Sciatic nerve (tissue), 2 donors: Measurements from ENCODE around the gene SHISA2. TPM values are rescaled to one million over a fixed set of nuclear protein-coding genes. Genes with fewer than 3 reads are reported as not detected.

ENCODE experiments used
- ATAC-seq: fragments of 200-7000 bp; cut with Tn5 transposase; one replicate; pipeline ENCODE4 v1.9.1; 2020; ENCODE audit warnings: mild to moderate bottlenecking, moderate library complexity
- DNase-seq: peaks from one replicate; pipeline ENCODE4 v3.0.0-alpha.2; 2020; ENCODE audit warnings: low spot score
- intact Hi-C: fragments of 100-400 bp; cut with DNase I; formaldehyde crosslinking; loops from one replicate; pipeline ENCODE4 v1.14.2; 2022
- total RNA-seq: library from RNA; stranded (reverse); fragmentation: NEBNext Ultra II Directional; extraction: Animal tissue kit (Norgen Biotek cat#: 25700); gene quantifications from one replicate; pipeline ENCODE4 v1.2.1, GENCODE V29; 2021
- donor health status: DM: no; HTN: no; CAD: no.
- donor health status: DM: no; HTN: no; CAD: no.

Gene SHISA2
- total RNA-seq, 1 donor from 2014 or later = 2.9 TPM

GRCh38 chr13:26021516-26021915 is 30.3 kb downstream of the SHISA2 start:
- DNase-seq = no peak
- intact Hi-C loops = no loop called here

GRCh38 chr13:26020891-26021290 is 30.9 kb downstream of the SHISA2 start:
- intact Hi-C loops = no loop called here
- DNase-seq = no peak
- no peak for ATAC-seq

More at GRCh38 chr13:26021516-26021915, 30.3 kb downstream of the SHISA2 start:
- no peak for ATAC-seq

- ATAC-seq (no peak), DNase-seq (no peak)
- intact Hi-C loops = no loop called here
Observed at GRCh38 chr13:26019881-26020870, 31.6 kb downstream of the SHISA2 start.

DNA sequence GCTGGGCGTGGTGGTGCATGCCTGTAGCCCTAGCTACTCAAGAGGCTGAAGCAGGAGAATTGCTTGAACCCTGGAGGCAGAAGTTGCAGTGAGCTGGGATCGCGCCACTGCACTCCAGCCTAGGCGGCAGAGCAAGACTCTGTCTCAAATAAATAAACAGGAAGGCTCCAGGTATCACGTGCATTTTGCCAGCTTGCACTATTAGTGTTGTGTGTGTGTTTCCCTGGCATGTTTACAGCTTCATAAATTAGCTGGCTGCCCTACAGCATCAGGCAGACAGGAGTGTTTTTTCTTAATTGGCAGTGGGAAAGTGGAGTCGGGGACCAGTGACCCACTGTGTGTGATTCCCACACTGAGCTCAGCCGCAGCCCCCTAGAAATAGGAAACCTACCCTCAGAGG is 32.6 kb downstream of the SHISA2 start:
- intact Hi-C loops = no loop called here
- DNase-seq = no peak
- no peak for ATAC-seq

DNA sequence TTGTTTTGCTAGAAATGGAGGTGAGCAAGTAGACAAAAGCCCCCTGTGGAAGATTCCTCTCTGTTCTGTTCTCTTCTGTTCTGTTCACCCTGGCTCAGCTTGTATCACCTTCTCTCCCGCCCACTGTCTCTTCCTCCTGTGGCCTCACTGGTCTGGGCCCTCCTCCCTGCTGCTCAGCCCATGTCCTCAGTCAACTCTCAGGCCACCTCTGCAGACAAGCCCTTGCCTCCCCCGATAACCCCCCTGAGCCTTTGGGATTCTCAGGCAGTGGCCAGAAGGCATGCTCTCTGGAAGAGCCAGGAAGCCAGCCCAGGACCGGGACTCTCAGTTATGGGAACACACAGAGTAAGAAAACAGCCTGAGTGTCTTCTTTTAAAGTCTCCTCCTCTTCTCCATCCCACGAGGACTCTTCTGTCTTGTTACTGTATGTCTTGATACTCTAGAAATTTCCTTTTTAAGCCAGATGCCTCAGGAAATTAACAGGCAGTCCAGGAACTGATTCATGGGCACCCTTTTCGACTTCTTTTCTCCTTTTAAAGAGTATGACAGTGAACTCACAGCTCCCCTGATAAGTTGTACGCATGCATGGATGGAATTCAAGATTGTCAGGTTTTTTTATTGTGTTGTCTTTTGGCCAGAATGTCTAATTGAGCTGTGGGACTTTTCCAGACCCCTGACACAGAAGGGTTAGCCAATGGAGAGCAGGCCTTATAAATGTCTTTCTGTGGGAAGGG is 33.7 kb downstream of the SHISA2 start:
- DNase-seq (no peak), ATAC-seq (peak; percentile 54)
- intact Hi-C loops = no loop called here

- DNase-seq (no peak), ATAC-seq (peak; percentile 74)
- intact Hi-C loops = no loop called here
Observed at GRCh38 chr13:26017196-26017921, 34.5 kb downstream of the SHISA2 start.

GRCh38 chr13:26016189-26016588 is 35.6 kb downstream of the SHISA2 start:
- no peak for ATAC-seq
- intact Hi-C loops = no loop called here
- no peak for DNase-seq

DNA sequence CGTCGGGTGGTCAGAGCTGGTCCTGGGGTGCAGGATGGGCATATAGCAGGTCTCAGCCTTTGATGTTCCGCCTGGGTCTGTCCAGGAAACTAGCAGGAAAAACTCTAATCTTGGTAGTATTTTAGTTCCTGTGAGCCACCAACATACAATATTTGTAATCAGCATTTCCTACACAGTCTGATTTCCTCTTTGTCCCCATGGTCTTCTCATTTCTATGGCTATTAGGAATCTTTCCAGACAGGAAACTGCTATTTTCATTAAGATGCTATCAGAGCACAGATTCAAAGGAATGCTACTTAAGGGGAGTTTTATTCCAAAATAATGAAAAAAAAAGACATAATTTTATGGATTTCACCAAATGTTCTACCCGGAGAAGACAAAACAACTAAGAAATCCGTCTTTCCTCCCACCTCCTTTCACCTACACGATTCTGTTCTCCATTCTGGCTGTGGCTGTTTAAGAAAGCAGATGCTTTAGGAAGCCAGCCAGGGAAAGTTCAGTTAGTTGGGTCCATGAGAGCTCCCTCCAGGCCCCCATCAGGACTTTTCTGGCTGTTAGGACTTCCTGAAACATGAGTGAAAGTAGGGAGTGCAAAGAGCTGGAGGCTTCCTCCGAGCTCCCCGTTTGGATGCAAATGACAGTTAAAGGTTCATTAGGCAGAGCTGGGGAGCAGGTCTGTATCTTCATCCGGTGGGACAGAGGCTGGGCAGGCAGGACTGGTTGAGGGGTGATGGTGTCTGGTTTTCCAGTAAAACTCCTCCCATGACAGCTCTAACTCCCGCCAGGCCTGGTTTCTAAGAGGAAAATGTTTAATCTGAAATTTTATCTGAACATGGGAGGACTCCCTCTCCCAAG is 36.3 kb downstream of the SHISA2 start:
- intact Hi-C loops = no loop called here
- DNase-seq = no peak
- ATAC-seq = no peak

- DNase-seq (no peak), ATAC-seq (no peak)
- intact Hi-C loops = no loop called here
Observed at GRCh38 chr13:26012995-26013394, 38.8 kb downstream of the SHISA2 start.

DNA sequence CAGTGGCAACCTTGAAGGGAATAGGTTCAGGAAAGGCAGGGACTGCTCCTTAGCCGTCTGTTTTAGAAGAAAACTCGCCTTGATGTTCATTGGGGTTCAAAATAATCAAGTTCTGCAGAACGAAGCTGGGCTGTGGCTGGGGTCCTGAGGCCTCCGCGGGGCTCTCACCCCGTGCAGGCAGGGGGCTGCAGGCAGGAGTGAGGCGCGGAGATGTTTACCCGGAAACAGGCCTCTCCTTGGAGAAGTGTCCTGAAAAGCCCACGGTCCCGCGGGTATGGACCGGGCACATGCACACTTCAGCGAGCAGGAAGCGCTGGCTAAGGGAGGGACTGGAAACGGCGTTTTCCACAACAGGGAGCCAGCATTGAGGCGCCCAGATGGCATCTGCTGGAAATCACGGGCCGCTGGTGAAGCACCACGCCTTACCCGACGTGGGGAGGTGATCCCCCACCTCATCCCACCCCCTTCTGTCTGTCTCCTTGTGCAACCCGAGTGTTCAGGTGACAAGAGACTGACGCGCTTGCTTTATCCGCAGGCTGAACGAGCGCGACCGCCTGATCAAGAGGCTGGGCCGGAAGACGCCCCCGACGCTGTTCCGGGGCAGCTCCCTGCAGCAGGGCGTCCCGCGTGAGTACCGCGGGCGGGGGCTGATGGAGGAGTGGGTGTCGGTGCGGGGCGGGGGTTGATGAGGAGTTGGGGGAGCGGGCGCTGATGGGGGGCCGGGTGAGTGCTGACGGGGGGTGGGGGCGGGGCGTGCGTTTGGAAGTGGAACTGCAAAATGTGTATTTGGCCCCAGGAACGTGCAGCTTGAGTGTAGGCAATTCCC is 39.6 kb downstream of the SHISA2 start:
- DNase-seq = no peak
- intact Hi-C loops = no loop called here
- ATAC-seq = peak; percentile 83

GRCh38 chr13:26011208-26011573 is 40.6 kb downstream of the SHISA2 start:
- no peak for ATAC-seq
- intact Hi-C loops = no loop called here
- no peak for DNase-seq

DNA sequence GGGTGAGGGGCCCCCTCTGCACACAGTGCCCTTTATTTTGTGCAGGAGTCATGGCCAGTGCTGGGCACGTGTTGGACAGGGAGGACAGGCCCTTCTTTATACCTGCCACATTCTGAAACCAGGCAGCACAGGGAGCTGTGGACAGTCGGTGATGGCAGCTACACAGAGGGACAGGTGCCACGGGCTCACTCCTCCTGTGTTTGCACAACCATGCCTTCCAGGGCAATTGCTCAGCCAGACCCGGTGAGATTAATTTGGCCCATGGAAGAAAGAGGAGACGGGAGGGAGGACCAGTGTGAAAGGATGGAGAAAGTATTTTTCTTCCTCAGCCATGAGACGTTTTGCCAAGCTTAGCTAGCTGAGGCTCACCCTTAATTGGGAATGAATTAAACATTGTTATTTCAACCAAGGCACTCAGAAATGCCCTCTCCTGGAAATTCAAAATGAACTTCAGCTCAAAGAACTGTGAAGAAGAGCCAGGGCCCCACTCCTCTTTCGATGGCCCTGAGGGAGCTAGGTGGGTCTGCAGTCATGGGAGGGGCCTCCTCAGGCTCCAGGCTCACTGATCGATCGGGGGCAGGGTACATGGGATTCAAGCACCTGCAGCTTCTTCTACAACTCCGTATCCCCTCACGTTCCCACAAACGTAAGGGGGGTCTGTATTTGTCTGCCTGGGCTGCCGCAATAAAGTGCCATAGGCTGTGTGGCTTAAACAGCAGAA is 41.2 kb downstream of the SHISA2 start:
- ATAC-seq (no peak), DNase-seq (no peak)
- intact Hi-C loops = no loop called here

DNA sequence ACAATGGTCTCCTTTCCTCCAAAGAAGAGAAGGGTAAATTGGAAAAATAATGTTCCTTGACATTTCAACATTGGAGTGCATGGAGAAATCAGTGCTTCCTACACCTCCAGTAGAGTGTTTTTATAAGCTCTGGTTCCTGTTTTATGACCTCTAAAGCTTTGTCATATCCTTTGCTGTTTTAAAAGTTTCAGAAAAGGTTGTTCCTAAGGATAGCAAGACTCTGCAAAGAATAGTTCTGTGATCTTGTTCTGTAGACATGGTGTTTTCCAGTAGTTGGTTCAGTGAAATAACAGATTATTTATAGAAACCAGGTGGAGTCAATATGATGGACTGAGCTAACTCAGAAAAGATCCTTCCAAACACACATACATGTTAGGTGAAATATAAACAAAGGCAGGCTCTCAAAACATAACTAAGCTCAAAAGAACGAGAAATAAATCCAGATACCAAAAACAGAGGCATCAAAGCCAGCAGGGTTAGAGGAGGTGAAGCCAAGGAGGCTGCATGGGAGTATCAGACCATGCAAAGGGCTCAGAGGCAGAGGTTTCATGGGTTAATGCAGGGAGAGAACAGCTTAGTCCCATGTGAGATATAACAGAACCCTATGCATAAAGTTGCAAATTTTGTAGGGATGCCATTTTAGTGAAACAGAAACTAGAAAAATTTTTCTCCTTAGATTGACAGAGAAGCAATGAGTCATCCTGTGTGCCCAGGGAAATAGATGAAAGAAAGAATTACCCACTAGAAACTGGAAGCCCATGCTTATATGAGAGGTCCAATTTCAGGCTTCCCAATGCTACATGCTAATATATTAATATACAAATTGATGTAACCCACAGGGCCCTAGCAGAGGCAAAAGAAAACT is 44.3 kb downstream of the SHISA2 start:
- ATAC-seq = no peak

More for the DNA sequence above, 44.3 kb downstream of the SHISA2 start:
- DNase-seq = no peak
- intact Hi-C loops = loop anchor here (5.0 kb wide), 1 partner anchor 575 kb away; no protein-coding TSS in a partner anchor
